ENCODE measurements around the gene MNT. TPM values are rescaled to one million over a fixed set of nuclear protein-coding genes. Genes with fewer than 3 reads are reported as not detected.
A peak's percentile ranks its signal among the peaks of the same experiment; 100 is the strongest.

The MNT gene
- total and polyA plus RNA-seq, 2 donors = 2.4 to 9.8 TPM

DNA sequence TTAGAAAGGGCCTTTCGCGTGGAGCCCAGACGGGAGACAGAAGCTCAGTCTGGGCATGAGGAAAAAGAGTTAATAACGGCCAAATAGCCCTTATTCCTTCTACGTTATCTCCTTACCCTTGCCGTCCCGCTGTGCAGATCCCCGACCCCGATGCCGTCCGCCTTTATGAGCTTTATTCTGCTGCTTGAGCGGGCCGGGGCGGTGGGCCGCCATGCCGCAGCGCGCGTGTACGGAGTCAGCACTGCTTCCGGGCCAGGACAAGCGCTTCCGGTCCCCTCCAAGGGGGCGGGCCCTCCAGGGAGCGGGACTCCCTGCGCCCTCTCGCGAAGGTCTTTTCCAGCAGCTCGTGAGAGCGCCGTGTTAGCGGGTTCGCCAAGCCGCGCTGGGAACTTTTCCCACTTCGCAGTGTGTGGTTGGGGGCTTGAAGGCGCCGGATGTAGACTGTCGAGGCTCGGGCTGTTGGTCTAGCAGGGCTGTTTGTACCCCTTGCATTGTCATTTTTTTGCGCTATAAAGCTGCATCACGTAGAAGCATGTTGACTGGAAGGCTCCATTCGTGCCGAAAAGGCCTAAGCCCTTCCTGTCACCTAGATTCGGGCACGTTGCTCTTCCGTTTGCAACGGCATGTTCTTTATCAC, 64.5 kb downstream of the MNT start, which contains the start of gene TSR1:
TSS of gene TSR1 (minus strand) at position 243 of the 637 bp plus-strand sequence. CDS start at position 213, 30 bp downstream.
- DNase-seq (ENCODE audit: low read depth in 6 of 9, low spot score in 9 of 9) = peak; percentile 68 to 94 (median 84)
- Histone ChIP-seq H3K4me3 (ENCODE audit: low read length in 2 of 2) (peak within 1 kb of the TSS; percentile 85 to 93), H3K27ac (ENCODE audit: low read depth in 1 of 2, low read length in 1 of 2) (peak within 1 kb of the TSS; percentile 91 to 92), H3K27me3 (ENCODE audit: control insufficient read depth in 2 of 2, insufficient read depth in 1 of 2, low read length in 1 of 2) (no peaks in the 10 kb centered on the region), H3K9me3 (ENCODE audit: control insufficient read depth in 2 of 2, insufficient read depth in 1 of 2, low read length in 1 of 2) (no peaks in the 10 kb centered on the region), H3K36me3 (ENCODE audit: control insufficient read depth in 2 of 2, insufficient read depth in 2 of 2, low read length in 1 of 2) (peaks cover 23 to 41% of the 10 kb centered on the region in 2 donors), H3K4me1 (ENCODE audit: control insufficient read depth in 2 of 2, insufficient read depth in 2 of 2, low read length in 2 of 2) (peaks cover 13 to 20% of the 10 kb centered on the region in 2 donors)
- WGBS = under 1% methylated on average over 48 of the region's 48 CpGs

DNA sequence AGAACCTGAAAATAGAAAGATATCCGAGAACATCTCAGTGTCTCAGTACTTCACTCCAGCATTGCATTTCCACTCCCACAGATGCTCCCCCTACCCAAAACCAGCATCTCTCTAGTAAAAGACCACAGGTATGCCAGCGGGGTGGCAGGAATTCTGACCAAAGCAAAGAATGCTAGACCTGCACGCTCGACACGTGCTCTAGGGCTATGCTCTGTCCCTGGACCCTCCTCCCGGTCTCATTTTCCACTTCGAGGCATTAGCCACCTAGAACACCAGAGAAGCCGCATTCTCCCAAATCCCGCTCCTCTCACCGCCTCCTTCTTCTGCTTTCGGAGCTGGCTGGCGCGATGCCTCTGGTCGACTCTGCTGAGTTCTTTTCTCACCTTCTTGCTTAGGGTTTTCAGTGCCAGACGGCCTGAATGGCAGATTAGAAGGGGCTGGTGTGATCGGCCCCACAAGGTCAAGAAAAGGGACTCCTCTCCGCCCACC, 65.1 kb downstream of the MNT start:
- H3K36me3 ChIP-seq (ENCODE audit: control insufficient read depth in 2 of 2, insufficient read depth in 2 of 2, low read length in 1 of 2) = peaks cover 26 to 47% of the 10 kb centered on the region in 2 donors
- H3K9me3 ChIP-seq (ENCODE audit: control insufficient read depth in 2 of 2, insufficient read depth in 1 of 2, low read length in 1 of 2) = no peaks in the 10 kb centered on the region
- H3K4me1 ChIP-seq (ENCODE audit: control insufficient read depth in 2 of 2, insufficient read depth in 2 of 2, low read length in 2 of 2) = peaks cover 13 to 20% of the 10 kb centered on the region in 2 donors
- H3K4me3 ChIP-seq (ENCODE audit: low read length in 2 of 2) = peak overlapping the region; percentile 85 to 93
- no peaks in the 10 kb centered on the region for H3K27me3 ChIP-seq (ENCODE audit: control insufficient read depth in 2 of 2, insufficient read depth in 1 of 2, low read length in 1 of 2)
- DNase-seq (ENCODE audit: low read depth in 6 of 9, low spot score in 9 of 9) = no peak
- H3K27ac ChIP-seq (ENCODE audit: low read depth in 1 of 2, low read length in 1 of 2) = peak overlapping the region in 1 of 2 donors; percentile 38
- 5% methylated on average over 17 of the region's 17 CpGs for WGBS

Other genes with a start within 250 kb of the MNT start
- gene SMG6, start 97.3 kb downstream of the MNT start, total RNA-seq = 31.0 TPM
- gene SMG6, start 97.3 kb downstream of the MNT start, polyA plus RNA-seq = 30.0 TPM
- 8.7 TPM for gene SRR, start 97.1 kb downstream of the MNT start, total RNA-seq
- gene SRR, start 97.1 kb downstream of the MNT start, polyA plus RNA-seq = 8.3 TPM
- 18.3 TPM for gene TSR1, start 64.6 kb downstream of the MNT start, total RNA-seq
- 12.4 TPM for gene TSR1, start 64.6 kb downstream of the MNT start, polyA plus RNA-seq
- gene SGSM2, start 63.6 kb downstream of the MNT start, total RNA-seq = 25.3 TPM
- gene SGSM2, start 63.6 kb downstream of the MNT start, polyA plus RNA-seq = 100 TPM
- gene METTL16, start 110.8 kb upstream of the MNT start, total RNA-seq = 19.2 TPM
- 37.1 TPM for gene METTL16, start 110.8 kb upstream of the MNT start, polyA plus RNA-seq
- 52.2 TPM for gene PAFAH1B1, start 192.6 kb upstream of the MNT start, total RNA-seq
- 52.1 TPM for gene PAFAH1B1, start 192.6 kb upstream of the MNT start, polyA plus RNA-seq

All from thymus (tissue), 11 donors.